ENCODE measurements around the gene KRTAP4-7.
"Not testable (repeated sequence)": the region's sequence is repeated elsewhere in the genome, so short reads cannot be mapped to it uniquely, and the experiment has no call there.

The KRTAP4-7 gene

GRCh38 chr17:41121742-41122141, 37.8 kb downstream of the KRTAP4-7 start:
- peaks cover 9% of the 10 kb centered on the region; the same call in 1 of the 2 replicates for H3K27me3 ChIP-seq (ENCODE audit: low read depth, low read length)
- no peak overlapping the region for H3K4me2 ChIP-seq (ENCODE audit: low read length)
- no peak overlapping the region for H3K4me3 ChIP-seq (ENCODE audit: low read length)
- H3K9ac ChIP-seq (ENCODE audit: low read length) = no peak overlapping the region
- no peaks in the 10 kb centered on the region for H3K4me1 ChIP-seq (ENCODE audit: low read length)
- H2AFZ ChIP-seq (ENCODE audit: low read depth, low read length) = no peak overlapping the region
- H3K27ac ChIP-seq (ENCODE audit: low read length) = no peak overlapping the region
- no peaks in the 10 kb centered on the region for H3K79me2 ChIP-seq (ENCODE audit: low read length)
- no peaks in the 10 kb centered on the region for H3K9me3 ChIP-seq (ENCODE audit: insufficient read depth, low read length)
- H4K20me1 ChIP-seq (ENCODE audit: insufficient read depth, low read length) = no peaks in the 10 kb centered on the region
- no peaks in the 10 kb centered on the region for H3K36me3 ChIP-seq (replicated peaks; ENCODE audit: low read depth, low read length)
- TF ChIP-seq EZH2phosphoT487 (IDR thresholded peaks at IDR 0.05; ENCODE audit: low read depth) (no peak), CTCF (IDR thresholded peaks at IDR 0.05; ENCODE audit: low read depth, low read length) (no peak)

DNA sequence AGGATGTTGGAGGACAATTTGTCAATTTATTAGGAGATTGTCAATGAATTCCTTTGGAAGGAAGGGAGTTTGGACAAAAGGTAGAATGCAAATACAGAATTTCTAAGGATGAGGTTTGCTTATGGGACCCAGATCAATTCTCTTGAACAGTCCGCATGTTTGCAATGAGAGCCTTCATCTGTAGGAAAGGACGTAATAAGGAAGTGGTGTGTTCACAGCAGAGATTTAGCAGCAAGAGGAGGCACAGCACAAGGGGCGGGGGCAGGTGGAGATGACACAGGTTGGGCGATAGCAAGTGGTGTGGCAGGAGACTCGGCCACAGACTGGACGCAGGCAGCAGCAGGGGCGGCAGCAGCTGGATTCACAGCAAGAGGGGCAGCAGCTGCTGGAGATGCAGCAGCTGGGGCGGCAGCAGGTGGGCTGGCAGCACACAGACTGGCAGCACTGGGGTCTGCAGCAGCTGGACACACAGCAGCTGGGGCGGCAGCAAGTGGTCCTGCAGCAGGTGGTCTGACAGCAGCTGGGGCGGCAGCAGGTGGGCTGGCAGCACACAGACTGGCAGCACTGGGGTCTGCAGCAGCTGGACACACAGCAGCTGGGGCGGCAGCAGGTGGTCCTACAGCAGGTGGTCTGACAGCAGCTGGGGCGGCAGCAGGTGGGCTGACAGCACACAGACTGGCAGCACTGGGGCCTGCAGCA, 39.5 kb downstream of the KRTAP4-7 start:
- H4K20me1 ChIP-seq (ENCODE audit: insufficient read depth, low read length); H3K4me2 ChIP-seq (ENCODE audit: low read length); H3K27me3 ChIP-seq (ENCODE audit: low read depth, low read length); H3K9ac ChIP-seq (ENCODE audit: low read length); H3K4me3 ChIP-seq (ENCODE audit: low read length); H3K4me1 ChIP-seq (ENCODE audit: low read length); H3K79me2 ChIP-seq (ENCODE audit: low read length); H3K9me3 ChIP-seq (ENCODE audit: insufficient read depth, low read length); H2AFZ ChIP-seq (ENCODE audit: low read depth, low read length); H3K36me3 ChIP-seq (replicated peaks; ENCODE audit: low read depth, low read length); H3K27ac ChIP-seq (ENCODE audit: low read length): not testable (repeated sequence)

GRCh38 chr17:41123991-41124371, 40.0 kb downstream of the KRTAP4-7 start, which contains the start of gene KRTAP4-12:
Gene KRTAP4-12 (minus strand): TSS chr17:41124182. CDS start chr17:41124122, 60 bp downstream.
- H3K36me3 ChIP-seq (replicated peaks; ENCODE audit: low read depth, low read length); H3K4me2 ChIP-seq (ENCODE audit: low read length); H3K9me3 ChIP-seq (ENCODE audit: insufficient read depth, low read length); H3K27me3 ChIP-seq (ENCODE audit: low read depth, low read length); H3K4me3 ChIP-seq (ENCODE audit: low read length); H4K20me1 ChIP-seq (ENCODE audit: insufficient read depth, low read length); H3K9ac ChIP-seq (ENCODE audit: low read length); H3K4me1 ChIP-seq (ENCODE audit: low read length); H2AFZ ChIP-seq (ENCODE audit: low read depth, low read length); H3K27ac ChIP-seq (ENCODE audit: low read length); H3K79me2 ChIP-seq (ENCODE audit: low read length): not testable (repeated sequence)

DNA sequence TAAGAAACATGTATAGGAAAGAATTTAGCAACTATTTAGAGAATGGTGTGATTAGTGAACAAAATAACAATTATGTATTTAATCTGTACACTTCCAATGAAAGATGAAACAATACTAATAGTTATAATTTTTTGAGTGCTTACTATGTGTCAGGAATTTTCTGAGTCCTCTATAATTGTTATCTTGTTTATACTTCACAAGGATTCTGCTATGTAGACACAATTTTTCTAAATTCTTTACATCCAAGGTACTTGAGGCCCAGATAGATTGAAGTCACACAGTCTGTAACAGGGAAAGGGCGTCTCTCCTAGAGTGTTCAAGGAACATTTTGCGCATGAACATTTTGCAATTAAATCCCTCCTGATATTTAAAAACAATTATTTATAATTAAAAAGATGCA, 41.1 kb downstream of the KRTAP4-7 start:
- H2AFZ ChIP-seq (ENCODE audit: low read depth, low read length) = no peak overlapping the region
- H3K4me1 ChIP-seq (ENCODE audit: low read length) = no peaks in the 10 kb centered on the region
- no peak for TF ChIP-seq EZH2phosphoT487 (IDR thresholded peaks at IDR 0.05; ENCODE audit: low read depth)
- TF ChIP-seq CTCF (IDR thresholded peaks at IDR 0.05; ENCODE audit: low read depth, low read length) = no peak
- no peaks in the 10 kb centered on the region for H4K20me1 ChIP-seq (ENCODE audit: insufficient read depth, low read length)
- no peak overlapping the region for H3K4me3 ChIP-seq (ENCODE audit: low read length)
- no peak overlapping the region for H3K27ac ChIP-seq (ENCODE audit: low read length)
- no peaks in the 10 kb centered on the region for H3K79me2 ChIP-seq (ENCODE audit: low read length)
- no peak overlapping the region for H3K4me2 ChIP-seq (ENCODE audit: low read length)
- no peaks in the 10 kb centered on the region for H3K9me3 ChIP-seq (ENCODE audit: insufficient read depth, low read length)
- peaks cover 9% of the 10 kb centered on the region; the same call in 1 of the 2 replicates for H3K27me3 ChIP-seq (ENCODE audit: low read depth, low read length)
- no peak overlapping the region for H3K9ac ChIP-seq (ENCODE audit: low read length)
- H3K36me3 ChIP-seq (replicated peaks; ENCODE audit: low read depth, low read length) = no peaks in the 10 kb centered on the region

GRCh38 chr17:41126412-41126811, 42.5 kb downstream of the KRTAP4-7 start:
- Histone ChIP-seq H3K27me3 (ENCODE audit: low read depth, low read length) (peaks cover 12% of the 10 kb centered on the region; the same call in 1 of the 2 replicates), H3K4me1 (ENCODE audit: low read length) (no peaks in the 10 kb centered on the region)
- no peak for TF ChIP-seq CTCF (IDR thresholded peaks at IDR 0.05; ENCODE audit: low read depth, low read length)
- no peak for TF ChIP-seq EZH2phosphoT487 (IDR thresholded peaks at IDR 0.05; ENCODE audit: low read depth)

More at GRCh38 chr17:41126412-41126811, 42.5 kb downstream of the KRTAP4-7 start:
- H3K4me2 ChIP-seq (ENCODE audit: low read length) = no peak overlapping the region
- H3K79me2 ChIP-seq (ENCODE audit: low read length) = no peaks in the 10 kb centered on the region
- no peaks in the 10 kb centered on the region for H4K20me1 ChIP-seq (ENCODE audit: insufficient read depth, low read length)
- H3K36me3 ChIP-seq (replicated peaks; ENCODE audit: low read depth, low read length) = no peaks in the 10 kb centered on the region
- H2AFZ ChIP-seq (ENCODE audit: low read depth, low read length) = no peak overlapping the region
- H3K4me3 ChIP-seq (ENCODE audit: low read length) = no peak overlapping the region
- H3K9ac ChIP-seq (ENCODE audit: low read length) = no peak overlapping the region
- H3K27ac ChIP-seq (ENCODE audit: low read length) = no peak overlapping the region
- H3K9me3 ChIP-seq (ENCODE audit: insufficient read depth, low read length) = no peaks in the 10 kb centered on the region
